Measurements from ENCODE around the gene SLC9C1.
A peak's percentile ranks its signal among the peaks of the same experiment; 100 is the strongest.

Gene SLC9C1

GRCh38 chr3:112338021-112338726 is 44.2 kb upstream of the SLC9C1 start:
- TF ChIP-seq CTCF (IDR thresholded peaks at IDR 0.05; ENCODE audit: unreplicated experiment in 3 of 3), result no peak
- peaks cover 5% of the 10 kb centered on the region for H3K27me3 Mint-ChIP-seq (ENCODE audit: low read depth)
- H3K27ac Mint-ChIP-seq, result no peak overlapping the region
- peaks cover 29% of the 10 kb centered on the region for H3K4me1 Mint-ChIP-seq
- no peak overlapping the region for H3K4me3 Mint-ChIP-seq
- H3K36me3 Mint-ChIP-seq (ENCODE audit: low read depth), result peaks cover 54% of the 10 kb centered on the region
- H3K9me3 Mint-ChIP-seq, result peaks cover 3% of the 10 kb centered on the region

- H3K27me3 Mint-ChIP-seq (ENCODE audit: low read depth), result peaks cover 5% of the 10 kb centered on the region
- H3K4me1 Mint-ChIP-seq, result peaks cover 29% of the 10 kb centered on the region
- H3K4me3 Mint-ChIP-seq, result peak overlapping the region; percentile 88 to 95 (median 93)
- H3K27ac Mint-ChIP-seq, result peak overlapping the region; percentile 97 to 99 (median 99)
- H3K36me3 Mint-ChIP-seq (ENCODE audit: low read depth), result peaks cover 30% of the 10 kb centered on the region
- H3K9me3 Mint-ChIP-seq, result no peaks in the 10 kb centered on the region
- no peak for TF ChIP-seq CTCF (IDR thresholded peaks at IDR 0.05; ENCODE audit: unreplicated experiment in 3 of 3)
These were observed 41.4 kb upstream of the SLC9C1 start for GRCh38 chr3:112335434-112335781.

- H3K27me3 Mint-ChIP-seq (ENCODE audit: low read depth), result peaks cover 5% of the 10 kb centered on the region
- no peak for TF ChIP-seq CTCF (IDR thresholded peaks at IDR 0.05; ENCODE audit: unreplicated experiment in 3 of 3)
- peak overlapping the region; percentile 88 to 95 (median 93) for H3K4me3 Mint-ChIP-seq
- peaks cover 26% of the 10 kb centered on the region for H3K36me3 Mint-ChIP-seq (ENCODE audit: low read depth)
- peaks cover 29% of the 10 kb centered on the region for H3K4me1 Mint-ChIP-seq
- no peaks in the 10 kb centered on the region for H3K9me3 Mint-ChIP-seq
- H3K27ac Mint-ChIP-seq, result peak overlapping the region; percentile 97 to 99 (median 99)
These were observed 40.8 kb upstream of the SLC9C1 start for GRCh38 chr3:112334691-112335433.

- H3K4me1 Mint-ChIP-seq, result peaks cover 29% of the 10 kb centered on the region
- H3K4me3 Mint-ChIP-seq, result peak overlapping the region; percentile 88 to 95 (median 93)
- H3K36me3 Mint-ChIP-seq (ENCODE audit: low read depth), result peaks cover 19% of the 10 kb centered on the region
- no peaks in the 10 kb centered on the region for H3K9me3 Mint-ChIP-seq
- no peak for TF ChIP-seq CTCF (IDR thresholded peaks at IDR 0.05; ENCODE audit: unreplicated experiment in 3 of 3)
- H3K27me3 Mint-ChIP-seq (ENCODE audit: low read depth), result peaks cover 5% of the 10 kb centered on the region
- H3K27ac Mint-ChIP-seq, result peak overlapping the region; percentile 97 to 99 (median 99)
These were observed 39.6 kb upstream of the SLC9C1 start for GRCh38 chr3:112333381-112334317.

- H3K36me3 Mint-ChIP-seq (ENCODE audit: low read depth), result peaks cover 19% of the 10 kb centered on the region
- no peak for TF ChIP-seq CTCF (IDR thresholded peaks at IDR 0.05; ENCODE audit: unreplicated experiment in 3 of 3)
- no peaks in the 10 kb centered on the region for H3K9me3 Mint-ChIP-seq
- H3K27me3 Mint-ChIP-seq (ENCODE audit: low read depth), result peaks cover 5% of the 10 kb centered on the region
- peak within 1 kb of the TSS; percentile 97 to 99 (median 99) for H3K27ac Mint-ChIP-seq
- H3K4me3 Mint-ChIP-seq, result peak within 1 kb of the TSS; percentile 88 to 95 (median 93)
- H3K4me1 Mint-ChIP-seq, result peaks cover 29% of the 10 kb centered on the region
These were observed 39.0 kb upstream of the SLC9C1 start, which contains the start of gene CD200 for GRCh38 chr3:112333002-112333380. Gene CD200, plus strand, starts transcription at chr3:112333156. Its CDS starts 57 bp downstream, at chr3:112333213.

Measured in nephron (organoid).